Measurements from ENCODE around the gene TTLL4. TPM values are rescaled to one million over a fixed set of nuclear protein-coding genes. Genes with fewer than 3 reads are reported as not detected.

Gene TTLL4
- total and polyA plus RNA-seq, 10 donors, result 6.2 to 40.5 (median 19.6) TPM

DNA sequence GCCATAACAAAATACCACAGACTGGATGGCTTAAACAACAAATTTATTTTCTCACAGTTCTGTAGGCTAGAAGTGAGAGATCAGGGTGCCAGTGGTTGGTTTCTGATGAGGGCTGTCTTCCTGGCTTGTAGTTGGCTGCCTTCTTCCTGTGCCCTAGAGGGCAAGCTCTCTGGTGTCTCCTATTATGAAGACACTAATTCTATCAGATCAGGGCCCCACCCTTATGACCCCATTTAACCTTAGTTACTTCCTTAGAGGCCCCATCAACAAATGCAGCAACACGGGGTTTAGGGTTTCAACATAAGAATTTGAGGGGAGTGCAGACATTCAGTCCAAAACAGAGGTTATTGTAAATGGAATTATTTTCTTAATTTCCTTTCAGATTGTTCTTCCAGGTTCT, 94.2 kb downstream of the TTLL4 start:
- Histone ChIP-seq H3K36me3 (no peaks in the 10 kb centered on the region), H3K27ac (no peak overlapping the region), H3K9me3 (peaks cover 0 to 21% (median 14%) of the 10 kb centered on the region in 8 donors), H3K4me3 (no peak overlapping the region), H3K27me3 (replicated peaks in 1 of 7) (peaks cover 0 to 19% (median 0%) of the 10 kb centered on the region in 7 donors), H3K4me1 (peaks cover 0 to 29% (median 11%) of the 10 kb centered on the region in 6 donors)
- 55 to 85% (median 65%) methylated on average over 1 of the region's 1 CpG for WGBS, 5 donors
- intact Hi-C loops (cut with DNase I; ENCODE audit: low total_unique reads), result no loop called here
- no peak for DNase-seq
- TF ChIP-seq POLR2AphosphoS5 (IDR thresholded peaks at IDR 0.05) (no peak), POLR2A (IDR thresholded peaks at IDR 0.05) (no peak)
- TF ChIP-seq, protein P1, sequence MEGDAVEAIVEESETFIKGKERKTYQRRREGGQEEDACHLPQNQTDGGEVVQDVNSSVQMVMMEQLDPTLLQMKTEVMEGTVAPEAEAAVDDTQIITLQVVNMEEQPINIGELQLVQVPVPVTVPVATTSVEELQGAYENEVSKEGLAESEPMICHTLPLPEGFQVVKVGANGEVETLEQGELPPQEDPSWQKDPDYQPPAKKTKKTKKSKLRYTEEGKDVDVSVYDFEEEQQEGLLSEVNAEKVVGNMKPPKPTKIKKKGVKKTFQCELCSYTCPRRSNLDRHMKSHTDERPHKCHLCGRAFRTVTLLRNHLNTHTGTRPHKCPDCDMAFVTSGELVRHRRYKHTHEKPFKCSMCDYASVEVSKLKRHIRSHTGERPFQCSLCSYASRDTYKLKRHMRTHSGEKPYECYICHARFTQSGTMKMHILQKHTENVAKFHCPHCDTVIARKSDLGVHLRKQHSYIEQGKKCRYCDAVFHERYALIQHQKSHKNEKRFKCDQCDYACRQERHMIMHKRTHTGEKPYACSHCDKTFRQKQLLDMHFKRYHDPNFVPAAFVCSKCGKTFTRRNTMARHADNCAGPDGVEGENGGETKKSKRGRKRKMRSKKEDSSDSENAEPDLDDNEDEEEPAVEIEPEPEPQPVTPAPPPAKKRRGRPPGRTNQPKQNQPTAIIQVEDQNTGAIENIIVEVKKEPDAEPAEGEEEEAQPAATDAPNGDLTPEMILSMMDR (IDR thresholded peaks at IDR 0.05 in 8 of 11, conservative IDR thresholded peaks at IDR 0.05 in 3 of 11), result no peak

Other genes with a start within 250 kb of the TTLL4 start
- gene USP37, start 142.5 kb upstream of the TTLL4 start, total RNA-seq, result 10 to 100 TPM; 13.0 to 19.2 (median 14.8) TPM
- 1 to 10 TPM; 1.8 to 2.7 (median 2.1) TPM for gene USP37, start 142.5 kb upstream of the TTLL4 start, polyA plus RNA-seq
- 10 to 100 TPM; 40.4 to 61.6 (median 46.7) TPM for gene CNOT9, start 142.0 kb upstream of the TTLL4 start, total RNA-seq
- gene CNOT9, start 142.0 kb upstream of the TTLL4 start, polyA plus RNA-seq, result 10 to 100 TPM; 18.8 to 23.4 (median 19.7) TPM
- gene PLCD4, start 102.9 kb upstream of the TTLL4 start, total RNA-seq, result under 1 TPM; 0.13 to 0.92 (median 0.64) TPM
- under 1 TPM; 0.19 to 0.26 (median 0.23) TPM for gene PLCD4, start 102.9 kb upstream of the TTLL4 start, polyA plus RNA-seq
- gene ZNF142, start 51.2 kb upstream of the TTLL4 start, total RNA-seq, result 10 to 100 TPM; 27.7 to 33.0 (median 31.6) TPM
- 1 to 10 TPM; 2.9 to 8.0 (median 4.4) TPM for gene ZNF142, start 51.2 kb upstream of the TTLL4 start, polyA plus RNA-seq
- gene BCS1L, start 51.2 kb upstream of the TTLL4 start, total RNA-seq, result 10 to 100 TPM; 16.4 to 39.4 (median 29.5) TPM
- 10 to 100 TPM; 39.1 to 47.3 (median 40.2) TPM for gene BCS1L, start 51.2 kb upstream of the TTLL4 start, polyA plus RNA-seq
- gene RNF25, start 38.8 kb upstream of the TTLL4 start, total RNA-seq, result 10 to 100 TPM; 15.9 to 25.9 (median 20.8) TPM
- gene RNF25, start 38.8 kb upstream of the TTLL4 start, polyA plus RNA-seq, result 10 to 100 TPM; 25.1 to 27.1 (median 26.3) TPM
- 10 to 100 TPM; 18.7 to 46.8 (median 27.9) TPM for gene STK36, start 38.7 kb upstream of the TTLL4 start, total RNA-seq
- 10 to 100 TPM; 10.7 to 18.6 (median 16.8) TPM for gene STK36, start 38.7 kb upstream of the TTLL4 start, polyA plus RNA-seq
- gene CYP27A1, start 71.3 kb downstream of the TTLL4 start, total RNA-seq, result 10 to 100 TPM; 11.6 to 24.9 (median 17.2) TPM
- gene CYP27A1, start 71.3 kb downstream of the TTLL4 start, polyA plus RNA-seq, result 10 to 100 TPM in 2 of 3 donors, 1 to 10 TPM in 1; 8.7 to 65.5 (median 13.2) TPM
- not detected for gene PRKAG3, start 121.0 kb downstream of the TTLL4 start, total RNA-seq
- gene PRKAG3, start 121.0 kb downstream of the TTLL4 start, polyA plus RNA-seq, result not detected
- gene WNT6, start 149.0 kb downstream of the TTLL4 start, total RNA-seq, result 10 to 100 TPM in 3 of 7 donors, 1 to 10 TPM in 4; 2.2 to 10.9 (median 10.0) TPM
- gene WNT6, start 149.0 kb downstream of the TTLL4 start, polyA plus RNA-seq, result 1 to 10 TPM; 1.1 to 4.0 (median 1.1) TPM
- gene WNT10A, start 170.0 kb downstream of the TTLL4 start, total RNA-seq, result 1 to 10 TPM; 1.6 to 7.9 (median 3.5) TPM
- 1 to 10 TPM; 1.5 to 2.5 (median 1.5) TPM for gene WNT10A, start 170.0 kb downstream of the TTLL4 start, polyA plus RNA-seq
- not detected for gene CDK5R2, start 248.8 kb downstream of the TTLL4 start, total RNA-seq
- gene CDK5R2, start 248.8 kb downstream of the TTLL4 start, polyA plus RNA-seq, result not detected